Neural progenitor cell (in vitro differentiated cells): ENCODE measurements around the gene GSE1. TPM values are rescaled to one million over a fixed set of nuclear protein-coding genes. Genes with fewer than 3 reads are reported as not detected.

Experiments
- DNase-seq: peaks from one replicate; pipeline ENCODE4 v3.0.0-alpha.2; 2016; ENCODE audit warnings: low spot score
- H2AFZ ChIP-seq: fragments of 200-600 bp; sonication (generic); replicated peaks from 2 replicates; pipeline ENCODE4 v1.6.1; 2016; ENCODE audit warnings: antibody characterized with exemption
- H3F3A ChIP-seq: fragments of 200-600 bp; sonication (generic); 2 replicates; pipeline ENCODE4 v1.6.1; 2016; ENCODE audit warnings: antibody characterized with exemption, low read depth
- H3K27ac ChIP-seq: fragments of 200-600 bp; sonication (generic); 2 replicates; pipeline ENCODE4 v1.5.1; 2016; ENCODE audit warnings: mild to moderate bottlenecking
- H3K27me3 ChIP-seq: fragments of 200-600 bp; sonication (generic); 2 replicates; pipeline ENCODE4 v1.6.1; 2016; ENCODE audit warnings: mild to moderate bottlenecking, moderate library complexity
- H3K36me3 ChIP-seq: fragments of 200-600 bp; sonication (generic); 2 replicates; pipeline ENCODE4 v1.5.1; 2016
- H3K4me1 ChIP-seq: fragments of 200-600 bp; sonication (generic); 2 replicates; pipeline ENCODE4 v1.6.1; 2016; ENCODE audit warnings: mixed run types
- H3K4me2 ChIP-seq: fragments of 200-600 bp; sonication (generic); 2 replicates; pipeline ENCODE4 v1.6.1; 2016
- H3K4me3 ChIP-seq: fragments of 200-600 bp; sonication (generic); 2 replicates; pipeline ENCODE4 v1.5.1; 2016
- H3K79me2 ChIP-seq: fragments of 200-600 bp; sonication (generic); 2 replicates; pipeline ENCODE4 v1.6.1; 2016; ENCODE audit warnings: low read depth
- H3K9ac ChIP-seq: fragments of 200-600 bp; sonication (generic); 2 replicates; pipeline ENCODE4 v1.6.1; 2016
- H3K9me3 ChIP-seq: fragments of 200-600 bp; sonication (generic); 2 replicates; pipeline ENCODE4 v1.5.1; 2016; ENCODE audit warnings: low read depth
- H4K20me1 ChIP-seq: fragments of 200-600 bp; sonication (generic); 2 replicates; pipeline ENCODE4 v1.6.1; 2016; ENCODE audit warnings: low read depth
- H3K27ac Mint-ChIP-seq: 3 replicates; pipeline ENCODE4 v1.8.0; 2021; ENCODE audit warnings: mixed read lengths
- H3K27me3 Mint-ChIP-seq: 2 replicates; pipeline ENCODE4 v1.8.0; 2022; ENCODE audit warnings: low read depth, mild to moderate bottlenecking, inconsistent platforms, moderate library complexity, mixed read lengths; ENCODE audit not compliant: insufficient read depth
- H3K36me3 Mint-ChIP-seq: 3 replicates; pipeline ENCODE4 v1.8.0; 2021; ENCODE audit warnings: mixed read lengths
- H3K4me1 Mint-ChIP-seq: 3 replicates; pipeline ENCODE4 v1.8.0; 2021; ENCODE audit warnings: mixed read lengths
- H3K4me3 Mint-ChIP-seq: 3 replicates; pipeline ENCODE4 v1.8.0; 2021; ENCODE audit warnings: mild to moderate bottlenecking, moderate library complexity, mixed read lengths
- H3K9me3 Mint-ChIP-seq: 3 replicates; pipeline ENCODE4 v1.8.0; 2020; ENCODE audit warnings: mixed read lengths
- CTCF ChIP-seq: fragments of 200-600 bp; sonication (generic); IDR thresholded peaks from 2 replicates; pipeline ENCODE4 v1.5.1; 2017; ENCODE audit warnings: antibody characterized with exemption, mild to moderate bottlenecking
- EZH2 ChIP-seq: fragments of 200-600 bp; sonication (generic); IDR thresholded peaks from 2 replicates; pipeline ENCODE4 v1.6.1; 2017; ENCODE audit warnings: antibody characterized with exemption, mild to moderate bottlenecking, moderate library complexity
- EZH2phosphoT487 ChIP-seq: fragments of 200-600 bp; sonication (generic); IDR thresholded peaks from 2 replicates; pipeline ENCODE4 v1.6.1; 2017; ENCODE audit warnings: antibody characterized with exemption
- total RNA-seq: library from RNA; depleted of rRNA; stranded (reverse); fragments of >200 nt; gene quantifications from 2 replicates; pipeline ENCODE4 v1.2.3, GENCODE V29; 2015; ENCODE audit warnings: low replicate concordance

Gene GSE1
- total RNA-seq, 1 donor from 2014 or later, result 7.7 TPM

GRCh38 chr16:85664580-85665372, 51.7 kb downstream of the GSE1 start:
- Histone ChIP-seq H3F3A (peaks cover 23% of the 10 kb centered on the region), H3K4me2 (no peak overlapping the region), H3K27ac (no peak overlapping the region), H2AFZ (no peak overlapping the region), H3K4me1 (peaks cover 27% of the 10 kb centered on the region), H3K36me3 (no peaks in the 10 kb centered on the region), H4K20me1 (peaks cover 14% of the 10 kb centered on the region), H3K79me2 (no peaks in the 10 kb centered on the region), H3K9me3 (no peaks in the 10 kb centered on the region), H3K4me3 (no peak overlapping the region), H3K27me3 (no peaks in the 10 kb centered on the region), H3K9ac (no peak overlapping the region)
- no peaks in the 10 kb centered on the region for H3K9me3 Mint-ChIP-seq
- H3K36me3 Mint-ChIP-seq, result peaks cover 47% of the 10 kb centered on the region
- no peak for DNase-seq
- H3K27ac Mint-ChIP-seq, result no peak overlapping the region
- no peak for TF ChIP-seq CTCF
- TF ChIP-seq EZH2, result no peak
- no peak for TF ChIP-seq EZH2phosphoT487
- H3K27me3 Mint-ChIP-seq, result peaks cover 15% of the 10 kb centered on the region
- peaks cover 26% of the 10 kb centered on the region for H3K4me1 Mint-ChIP-seq
- no peak overlapping the region for H3K4me3 Mint-ChIP-seq

GRCh38 chr16:85665373-85665740, 52.2 kb downstream of the GSE1 start:
- Histone ChIP-seq H3K4me3 (no peak overlapping the region), H3F3A (peaks cover 20% of the 10 kb centered on the region), H3K79me2 (no peaks in the 10 kb centered on the region), H3K9ac (no peak overlapping the region), H3K9me3 (no peaks in the 10 kb centered on the region), H3K4me2 (no peak overlapping the region), H2AFZ (no peak overlapping the region), H3K36me3 (no peaks in the 10 kb centered on the region), H3K27ac (no peak overlapping the region), H3K27me3 (no peaks in the 10 kb centered on the region), H4K20me1 (peaks cover 14% of the 10 kb centered on the region), H3K4me1 (peaks cover 24% of the 10 kb centered on the region)
- peaks cover 23% of the 10 kb centered on the region for H3K4me1 Mint-ChIP-seq
- DNase-seq, result no peak
- no peak for TF ChIP-seq EZH2phosphoT487
- TF ChIP-seq EZH2, result no peak
- no peak for TF ChIP-seq CTCF
- no peak overlapping the region for H3K27ac Mint-ChIP-seq
- no peaks in the 10 kb centered on the region for H3K9me3 Mint-ChIP-seq
- H3K4me3 Mint-ChIP-seq, result no peak overlapping the region
- H3K36me3 Mint-ChIP-seq, result peaks cover 49% of the 10 kb centered on the region
- peaks cover 15% of the 10 kb centered on the region for H3K27me3 Mint-ChIP-seq

DNA sequence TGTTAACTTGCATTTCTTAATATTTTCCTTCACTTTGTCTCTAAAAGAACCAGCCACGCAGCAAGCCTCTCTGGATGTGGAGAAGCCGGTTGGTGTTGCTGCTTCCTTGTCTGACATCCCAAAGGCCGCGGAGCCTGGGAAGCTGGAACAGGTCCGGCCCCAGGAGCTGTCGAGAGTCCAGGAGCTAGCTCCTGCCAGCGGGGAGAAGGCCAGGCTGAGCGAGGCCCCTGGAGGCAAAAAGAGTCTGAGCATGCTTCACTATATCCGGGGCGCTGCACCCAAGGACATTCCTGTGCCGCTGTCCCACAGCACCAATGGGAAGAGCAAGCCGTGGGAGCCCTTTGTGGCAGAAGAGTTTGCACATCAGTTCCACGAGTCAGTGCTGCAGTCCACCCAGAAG, 52.8 kb downstream of the GSE1 start:
- Mint-ChIP-seq H3K27me3 (peaks cover 17% of the 10 kb centered on the region), H3K36me3 (peaks cover 50% of the 10 kb centered on the region)

More for the DNA sequence above, 52.8 kb downstream of the GSE1 start:
- no peaks in the 10 kb centered on the region for H3K9me3 Mint-ChIP-seq
- no peak overlapping the region for H3K4me3 Mint-ChIP-seq
- no peak overlapping the region for H3K4me2 ChIP-seq
- no peak overlapping the region for H2AFZ ChIP-seq
- TF ChIP-seq CTCF (no peak), EZH2 (no peak), EZH2phosphoT487 (no peak)
- peaks cover 20% of the 10 kb centered on the region for H3K4me1 Mint-ChIP-seq
- H3K36me3 ChIP-seq, result no peaks in the 10 kb centered on the region
- peaks cover 23% of the 10 kb centered on the region for H3F3A ChIP-seq
- no peaks in the 10 kb centered on the region for H3K79me2 ChIP-seq
- no peaks in the 10 kb centered on the region for H3K27me3 ChIP-seq
- no peak overlapping the region for H3K27ac ChIP-seq
- no peak for DNase-seq
- no peak overlapping the region for H3K9ac ChIP-seq
- H3K4me1 ChIP-seq, result peaks cover 23% of the 10 kb centered on the region
- H3K27ac Mint-ChIP-seq, result no peak overlapping the region
- no peak overlapping the region for H3K4me3 ChIP-seq
- no peaks in the 10 kb centered on the region for H3K9me3 ChIP-seq
- H4K20me1 ChIP-seq, result peaks cover 14% of the 10 kb centered on the region
